MCF 10A (cell line): ENCODE measurements around the gene PRM1. TPM values are rescaled to one million over a fixed set of nuclear protein-coding genes. Genes with fewer than 3 reads are reported as not detected.

Experiments
- BruUV-seq: library from RNA; stranded (reverse); fragments of 400-500 nt; replicated peaks from 2 replicates; lab custom pipeline; 2021; lab: Mats Ljungman, UMichigan
- CTCF ChIA-PET: fragments of 300-600 bp; sonication (Branson Sonifier 250); formaldehyde crosslinking; extraction: SDS; loops from one replicate; lab custom pipeline; 2021; ENCODE audit warnings: antibody characterized with exemption, inconsistent platforms; lab: Yijun Ruan, JAX
- POLR2A ChIA-PET: fragments of 300-600, 350-650 bp; sonication (Branson Sonifier 250); formaldehyde crosslinking; extraction: SDS; loops from one replicate; lab custom pipeline; 2020; ENCODE audit warnings: antibody characterized with exemption, inconsistent platforms; lab: Yijun Ruan, JAX
- DNase-seq: peaks from one replicate; pipeline ENCODE4 v3.0.0-alpha.2; 2018; ENCODE audit not compliant: unreplicated experiment
- H3K27ac Mint-ChIP-seq: one replicate; pipeline ENCODE4 v1.8.0; 2022; ENCODE audit warnings: mild to moderate bottlenecking, low read depth, mixed read lengths; ENCODE audit not compliant: unreplicated experiment
- H3K27me3 Mint-ChIP-seq: one replicate; pipeline ENCODE4 v1.8.0; 2022; ENCODE audit warnings: mixed read lengths; ENCODE audit not compliant: insufficient read depth, unreplicated experiment
- H3K36me3 Mint-ChIP-seq: one replicate; pipeline ENCODE4 v1.8.0; 2022; ENCODE audit warnings: mild to moderate bottlenecking, moderate library complexity, mixed read lengths; ENCODE audit not compliant: insufficient read depth, unreplicated experiment
- H3K4me1 Mint-ChIP-seq: one replicate; pipeline ENCODE4 v1.8.0; 2022; ENCODE audit warnings: mixed read lengths; ENCODE audit not compliant: insufficient read depth, unreplicated experiment
- H3K4me3 Mint-ChIP-seq: one replicate; pipeline ENCODE4 v1.8.0; 2022; ENCODE audit warnings: mild to moderate bottlenecking, moderate library complexity, mixed read lengths; ENCODE audit not compliant: unreplicated experiment
- H3K9me3 Mint-ChIP-seq: one replicate; pipeline ENCODE4 v1.8.0; 2022; ENCODE audit warnings: mixed read lengths; ENCODE audit not compliant: unreplicated experiment
- CTCF ChIP-seq: fragments of 200-600 bp; IDR thresholded peaks from one replicate; pipeline ENCODE4 v1.8.0; 2022; ENCODE audit warnings: antibody characterized with exemption, mild to moderate bottlenecking; ENCODE audit not compliant: unreplicated experiment
- intact Hi-C: fragments of 100-400 bp; cut with micrococcal nuclease; formaldehyde crosslinking; loops from 2 replicates; pipeline ENCODE4 v1.14.1; 2022
- microRNA-seq: library from miRNA; unstranded; fragments of <30 nt; microRNA quantifications from one replicate; pipeline ENCODE4 v1.2.0, GENCODE V29; 2022
- total RNA-seq: library from RNA; stranded (reverse); gene quantifications from 2 replicates; pipeline ENCODE4 v1.2.3, GENCODE V29; 2022

PRM1 gene
- total RNA-seq, 1 experiment from 2014 or later, result not detected

DNA sequence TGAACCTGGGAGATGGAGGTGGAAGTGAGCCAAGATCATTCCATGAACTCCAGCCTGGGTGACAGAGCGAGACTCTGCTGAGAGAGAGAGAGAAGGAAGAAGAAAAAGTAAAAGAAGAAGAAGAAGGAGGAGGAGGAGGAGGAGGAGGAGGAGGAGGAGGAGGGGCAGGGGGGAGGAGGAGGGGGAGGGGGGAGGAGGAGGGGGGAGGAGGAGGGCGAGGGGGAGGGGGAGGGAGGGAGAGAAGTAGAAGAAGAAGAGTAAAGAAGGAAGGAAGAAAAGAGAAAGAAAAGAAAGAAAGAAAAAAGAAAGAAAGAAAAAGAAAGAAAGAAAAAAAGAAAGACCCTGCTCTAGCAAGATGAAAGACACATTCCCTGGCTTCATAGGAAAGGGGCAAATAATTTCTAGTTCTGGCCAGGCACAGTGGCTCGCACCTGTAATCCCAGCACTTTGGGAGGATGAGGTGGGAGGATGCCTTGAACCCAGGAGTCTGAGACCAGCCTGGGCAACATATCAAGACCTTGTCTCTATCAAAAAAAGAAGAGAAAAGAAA is 48.8 kb downstream of the PRM1 start:
- H3K27me3 Mint-ChIP-seq, result peaks cover 9% of the 10 kb centered on the region
- no peaks in the 10 kb centered on the region for H3K9me3 Mint-ChIP-seq
- DNase-seq, result no peak
- H3K36me3 Mint-ChIP-seq, result peaks cover 4% of the 10 kb centered on the region
- H3K4me1 Mint-ChIP-seq, result peaks cover 9% of the 10 kb centered on the region
- ChIA-PET POLR2A (no interaction called here), CTCF (interaction anchor here (0.6 kb wide), 1 partner anchor 83 kb away, joined by 7 read pairs; no protein-coding TSS in a partner anchor)
- intact Hi-C loops, result no loop called here
- H3K4me3 Mint-ChIP-seq, result no peak overlapping the region
- no TSS peak for BruUV-seq
- no peak overlapping the region for H3K27ac Mint-ChIP-seq
- no peak for TF ChIP-seq CTCF

DNA sequence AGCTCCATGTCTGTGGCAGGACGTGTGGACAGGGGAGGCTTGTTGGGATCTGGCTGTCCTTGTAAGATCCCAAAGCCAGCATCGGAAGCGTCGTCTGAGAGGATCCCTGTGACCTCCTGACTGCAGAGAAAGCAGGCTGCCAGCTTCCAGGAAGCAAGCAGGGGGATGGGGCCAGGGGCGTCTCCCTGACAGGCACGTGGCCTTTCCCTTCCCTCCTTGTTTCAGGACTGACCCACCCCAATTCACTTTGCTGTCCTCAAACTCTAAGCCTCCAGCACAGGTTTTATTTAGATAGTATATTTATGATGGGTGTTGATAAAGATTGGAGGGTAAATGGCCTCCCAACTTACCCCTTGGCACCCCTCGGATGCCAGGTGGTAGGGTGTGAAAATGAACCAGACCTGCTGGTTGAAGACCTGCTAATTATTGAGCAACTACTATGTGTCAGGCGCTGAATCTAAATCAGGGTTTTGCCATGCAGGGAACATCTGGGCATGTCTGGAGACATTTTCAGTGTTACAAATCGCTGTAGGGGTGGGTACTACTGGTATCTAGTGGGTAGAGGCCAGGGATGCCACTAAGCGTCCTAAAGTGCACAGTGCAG is 49.7 kb downstream of the PRM1 start:
- TF ChIP-seq CTCF, result no peak
- Mint-ChIP-seq H3K4me3 (no peak overlapping the region), H3K9me3 (no peaks in the 10 kb centered on the region), H3K36me3 (peaks cover 4% of the 10 kb centered on the region), H3K4me1 (peaks cover 9% of the 10 kb centered on the region), H3K27me3 (peaks cover 9% of the 10 kb centered on the region), H3K27ac (no peak overlapping the region)
- ChIA-PET CTCF (interaction anchor here (0.6 to 0.8 kb wide), 2 partner anchors 70 to 242 kb away, joined by 3 to 4 read pairs; no protein-coding TSS in a partner anchor), POLR2A (no interaction called here)
- no TSS peak for BruUV-seq
- no peak for DNase-seq
- intact Hi-C loops, result no loop called here

Small RNA genes lying within 50 kb of the gene (microRNA-seq; reads per million reads assigned to microRNA genes)
- gene MIR548H2, result not detected

Other genes with a start within 250 kb of the PRM1 start
- gene SOCS1, start 25.1 kb downstream of the PRM1 start, total RNA-seq, result 1.4 and 1.6 TPM in 2 replicates
- gene TNP2, start 12.0 kb downstream of the PRM1 start, total RNA-seq, result not detected in 2 replicates
- not detected in 2 replicates for gene PRM3, start 7.7 kb downstream of the PRM1 start, total RNA-seq
- not detected in 2 replicates for gene PRM2, start 4.8 kb downstream of the PRM1 start, total RNA-seq
- 5.8 and 6.6 TPM in 2 replicates for gene RMI2, start 64.1 kb upstream of the PRM1 start, total RNA-seq